ENCODE data around the gene CELF2.

The CELF2 gene

DNA sequence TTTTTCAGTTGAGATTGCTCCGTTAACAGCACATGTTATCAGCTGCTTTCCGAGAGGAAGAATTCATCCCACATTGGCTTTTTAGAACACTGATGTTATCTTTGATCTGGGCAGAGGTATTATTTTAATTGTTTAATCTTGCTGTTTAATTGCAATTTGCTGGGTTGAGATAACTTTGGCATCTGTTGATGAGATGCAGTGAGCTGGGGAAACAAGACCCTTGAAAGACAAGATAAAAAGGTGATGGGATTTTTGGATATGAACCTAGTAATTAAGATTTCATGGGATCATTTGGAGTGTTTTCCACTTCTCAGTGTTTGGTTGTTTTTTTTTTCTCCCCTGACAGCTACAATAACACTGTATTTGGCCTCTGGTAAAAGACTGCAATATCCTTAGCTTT is 4.5 kb downstream of the CELF2 start:
- ChIA-PET CTCF (interaction anchor here (0.7 kb wide), 1 partner anchor 108 kb away, joined by 3 read pairs; no protein-coding TSS in a partner anchor), POLR2A (no interaction called here)
- Histone ChIP-seq H3K4me1 (ENCODE audit: control insufficient read depth, insufficient read depth, low read length) (peaks cover 35% of the 10 kb centered on the region), H3K9me3 (ENCODE audit: control insufficient read depth, insufficient read depth, low read depth, low read length) (no peaks in the 10 kb centered on the region), H3K27ac (ENCODE audit: extremely low read depth, low read depth, low read length) (no peak overlapping the region), H3K4me3 (ENCODE audit: low read depth, low read length) (no peak overlapping the region), H3K36me3 (ENCODE audit: control insufficient read depth in 2 of 2, insufficient read depth in 1 of 2, low read length in 2 of 2) (no peaks in the 10 kb centered on the region)
- TF ChIP-seq FEZF1 (tag by site-specific recombination; IDR thresholded peaks at IDR 0.05) (peak; percentile 45; the same call in 1 of the 2 replicates), ZEB2 (tag by site-specific recombination; IDR thresholded peaks at IDR 0.05) (0 out of 2 replicates have a peak, but pooled peaks have one; percentile 13), ZSCAN23 (tag by site-specific recombination; IDR thresholded peaks at IDR 0.05) (no peak), TCF7L2 (IDR thresholded peaks at IDR 0.05; ENCODE audit: borderline replicate concordance, low read depth, low read length) (peak; percentile 20; the same call in 1 of the 2 replicates)

DNA sequence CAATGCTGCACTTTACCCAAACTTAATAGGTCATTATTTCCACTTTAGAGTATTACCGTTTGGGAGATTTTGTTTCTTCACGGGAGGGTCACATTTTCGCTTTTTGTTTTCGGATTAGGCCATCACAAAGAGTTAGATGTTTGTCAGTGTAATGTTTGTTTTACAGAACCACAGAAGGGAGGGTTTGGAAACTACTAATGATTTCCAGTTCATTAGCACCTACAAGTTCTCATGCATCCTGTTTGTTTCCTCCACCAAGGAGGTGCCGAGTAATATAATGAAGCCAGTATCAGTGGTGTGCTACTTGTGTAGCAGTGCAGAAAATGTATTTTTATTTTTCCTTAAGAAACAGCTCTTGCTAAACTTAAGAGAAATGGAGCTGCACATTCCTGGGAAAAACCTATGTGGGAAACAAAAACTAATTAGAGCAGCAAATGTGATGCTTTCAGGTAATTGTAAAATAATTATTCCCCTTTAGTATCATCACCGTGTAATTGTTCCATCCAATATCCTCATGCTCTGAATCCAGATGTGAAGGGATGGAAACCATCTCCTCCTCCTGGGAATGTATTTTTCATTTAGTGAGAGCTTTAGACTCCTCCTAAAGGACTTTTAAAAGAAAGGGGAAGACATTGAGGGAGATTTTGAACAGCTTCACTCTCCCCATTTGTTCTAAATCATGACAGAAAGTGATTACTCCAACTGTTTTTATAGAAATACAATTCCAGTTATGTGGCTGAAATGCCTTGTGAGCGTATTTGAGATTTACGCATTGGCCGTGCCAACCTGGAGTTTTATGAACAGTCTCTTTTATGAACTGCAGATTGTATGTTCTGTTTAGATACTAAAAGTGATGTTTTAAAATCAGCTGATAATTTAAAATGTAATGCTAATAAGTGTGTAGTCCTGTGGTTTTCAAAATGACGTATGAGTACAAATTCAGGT is 5.6 kb downstream of the CELF2 start:
- H3K27ac ChIP-seq (ENCODE audit: extremely low read depth, low read depth, low read length) = no peak overlapping the region
- POLR2A ChIA-PET = no interaction called here
- peaks cover 35% of the 10 kb centered on the region for H3K4me1 ChIP-seq (ENCODE audit: control insufficient read depth, insufficient read depth, low read length)
- H3K36me3 ChIP-seq (ENCODE audit: control insufficient read depth in 2 of 2, insufficient read depth in 1 of 2, low read length in 2 of 2) = no peaks in the 10 kb centered on the region
- H3K4me3 ChIP-seq (ENCODE audit: low read depth, low read length) = no peak overlapping the region
- CTCF ChIA-PET = interaction anchor here (0.8 kb wide), 1 partner anchor 247 kb away, joined by 3 read pairs; no protein-coding TSS in a partner anchor
- H3K9me3 ChIP-seq (ENCODE audit: control insufficient read depth, insufficient read depth, low read depth, low read length) = no peaks in the 10 kb centered on the region
- TF ChIP-seq ZNF791 (tag by site-specific recombination; IDR thresholded peaks at IDR 0.05) = no peak
- TF ChIP-seq FEZF1 (tag by site-specific recombination; IDR thresholded peaks at IDR 0.05) = peak; percentile 57; the same call in 1 of the 2 replicates
- no peak for TF ChIP-seq ZSCAN4 (tag by site-specific recombination; IDR thresholded peaks at IDR 0.05)
- TF ChIP-seq, protein P1, sequence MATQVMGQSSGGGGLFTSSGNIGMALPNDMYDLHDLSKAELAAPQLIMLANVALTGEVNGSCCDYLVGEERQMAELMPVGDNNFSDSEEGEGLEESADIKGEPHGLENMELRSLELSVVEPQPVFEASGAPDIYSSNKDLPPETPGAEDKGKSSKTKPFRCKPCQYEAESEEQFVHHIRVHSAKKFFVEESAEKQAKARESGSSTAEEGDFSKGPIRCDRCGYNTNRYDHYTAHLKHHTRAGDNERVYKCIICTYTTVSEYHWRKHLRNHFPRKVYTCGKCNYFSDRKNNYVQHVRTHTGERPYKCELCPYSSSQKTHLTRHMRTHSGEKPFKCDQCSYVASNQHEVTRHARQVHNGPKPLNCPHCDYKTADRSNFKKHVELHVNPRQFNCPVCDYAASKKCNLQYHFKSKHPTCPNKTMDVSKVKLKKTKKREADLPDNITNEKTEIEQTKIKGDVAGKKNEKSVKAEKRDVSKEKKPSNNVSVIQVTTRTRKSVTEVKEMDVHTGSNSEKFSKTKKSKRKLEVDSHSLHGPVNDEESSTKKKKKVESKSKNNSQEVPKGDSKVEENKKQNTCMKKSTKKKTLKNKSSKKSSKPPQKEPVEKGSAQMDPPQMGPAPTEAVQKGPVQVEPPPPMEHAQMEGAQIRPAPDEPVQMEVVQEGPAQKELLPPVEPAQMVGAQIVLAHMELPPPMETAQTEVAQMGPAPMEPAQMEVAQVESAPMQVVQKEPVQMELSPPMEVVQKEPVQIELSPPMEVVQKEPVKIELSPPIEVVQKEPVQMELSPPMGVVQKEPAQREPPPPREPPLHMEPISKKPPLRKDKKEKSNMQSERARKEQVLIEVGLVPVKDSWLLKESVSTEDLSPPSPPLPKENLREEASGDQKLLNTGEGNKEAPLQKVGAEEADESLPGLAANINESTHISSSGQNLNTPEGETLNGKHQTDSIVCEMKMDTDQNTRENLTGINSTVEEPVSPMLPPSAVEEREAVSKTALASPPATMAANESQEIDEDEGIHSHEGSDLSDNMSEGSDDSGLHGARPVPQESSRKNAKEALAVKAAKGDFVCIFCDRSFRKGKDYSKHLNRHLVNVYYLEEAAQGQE (tag by site-specific recombination; IDR thresholded peaks at IDR 0.05) = no peak
- TF ChIP-seq ZNF223 (tag by site-specific recombination; IDR thresholded peaks at IDR 0.05) = no peak
- TF ChIP-seq ZBTB10 (tag by site-specific recombination; IDR thresholded peaks at IDR 0.05) = no peak
- TF ChIP-seq, protein P2, sequence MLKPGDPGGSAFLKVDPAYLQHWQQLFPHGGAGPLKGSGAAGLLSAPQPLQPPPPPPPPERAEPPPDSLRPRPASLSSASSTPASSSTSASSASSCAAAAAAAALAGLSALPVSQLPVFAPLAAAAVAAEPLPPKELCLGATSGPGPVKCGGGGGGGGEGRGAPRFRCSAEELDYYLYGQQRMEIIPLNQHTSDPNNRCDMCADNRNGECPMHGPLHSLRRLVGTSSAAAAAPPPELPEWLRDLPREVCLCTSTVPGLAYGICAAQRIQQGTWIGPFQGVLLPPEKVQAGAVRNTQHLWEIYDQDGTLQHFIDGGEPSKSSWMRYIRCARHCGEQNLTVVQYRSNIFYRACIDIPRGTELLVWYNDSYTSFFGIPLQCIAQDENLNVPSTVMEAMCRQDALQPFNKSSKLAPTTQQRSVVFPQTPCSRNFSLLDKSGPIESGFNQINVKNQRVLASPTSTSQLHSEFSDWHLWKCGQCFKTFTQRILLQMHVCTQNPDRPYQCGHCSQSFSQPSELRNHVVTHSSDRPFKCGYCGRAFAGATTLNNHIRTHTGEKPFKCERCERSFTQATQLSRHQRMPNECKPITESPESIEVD (tag by site-specific recombination; IDR thresholded peaks at IDR 0.05) = peak; percentile 91
- no peak for TF ChIP-seq ZBTB6 (tag by site-specific recombination; IDR thresholded peaks at IDR 0.05)
- no peak for TF ChIP-seq ZNF654 (tag by site-specific recombination; IDR thresholded peaks at IDR 0.05; ENCODE audit: low read depth)
- TF ChIP-seq ZNF521 (tag by site-specific recombination; IDR thresholded peaks at IDR 0.05) = no peak
- TF ChIP-seq ZNF112 (tag by site-specific recombination; IDR thresholded peaks at IDR 0.05) = no peak
- TF ChIP-seq WT1 (tag by site-specific recombination; IDR thresholded peaks at IDR 0.05) = peak; percentile 82
- no peak for TF ChIP-seq OSR2 (tag by site-specific recombination; IDR thresholded peaks at IDR 0.05)
- no peak for TF ChIP-seq ZNF501 (tag by site-specific recombination; IDR thresholded peaks at IDR 0.05)
- peak; percentile 33; the same call in 1 of the 2 replicates for TF ChIP-seq ZNF366 (tag by site-specific recombination; conservative IDR thresholded peaks at IDR 0.05)
- no peak for TF ChIP-seq YY1 (tag by site-specific recombination; IDR thresholded peaks at IDR 0.05)
- no peak for TF ChIP-seq ZNF354C (tag by site-specific recombination; IDR thresholded peaks at IDR 0.05; ENCODE audit: borderline replicate concordance, low read depth)
- TF ChIP-seq ZNF843 (tag by site-specific recombination; IDR thresholded peaks at IDR 0.05) = peak; percentile 60; the same call in 1 of the 2 replicates
- TF ChIP-seq ZNF146 (tag by site-specific recombination; IDR thresholded peaks at IDR 0.05) = no peak
- TF ChIP-seq SCRT2 (tag by site-specific recombination; IDR thresholded peaks at IDR 0.05) = no peak
